HepG2 (cell line): ENCODE measurements around the gene FKBP8. TPM values are rescaled to one million over a fixed set of nuclear protein-coding genes. Genes with fewer than 3 reads are reported as not detected.

Experiments used
- ARID4A ChIP-seq: sonication (generic); formaldehyde crosslinking; IDR thresholded peaks from 2 replicates; pipeline ENCODE4 v1.5.0; 2020; ENCODE audit warnings: mild to moderate bottlenecking, missing genetic modification reagents, borderline replicate concordance
- CREB3 ChIP-seq: sonication (generic); formaldehyde crosslinking; IDR thresholded peaks from 2 replicates; pipeline ENCODE4 v1.5.0; 2020; ENCODE audit warnings: missing genetic modification reagents
- MAF1 ChIP-seq: sonication (generic); formaldehyde crosslinking; IDR thresholded peaks from 2 replicates; pipeline ENCODE4 v1.5.0; 2020; ENCODE audit warnings: missing genetic modification reagents, borderline replicate concordance
- MATR3 ChIP-seq: sonication (generic); formaldehyde crosslinking; IDR thresholded peaks from 2 replicates; pipeline ENCODE4 v1.4.0; 2020; ENCODE audit warnings: missing genetic modification reagents
- ONECUT2 ChIP-seq: sonication (generic); formaldehyde crosslinking; IDR thresholded peaks from 2 replicates; pipeline ENCODE4 v1.4.0; 2020; ENCODE audit warnings: missing genetic modification reagents
- REST ChIP-seq, 2 experiments: IDR thresholded peaks; 2 replicates each; pipeline ENCODE4 v1.6.1; 2011 to 2012; ENCODE audit warnings: low read length in 2 of 2, borderline replicate concordance in 1 of 2, low read depth in 1 of 2, mild to moderate bottlenecking in 1 of 2, moderate library complexity in 1 of 2
- SNAI1 ChIP-seq: sonication (generic); formaldehyde crosslinking; IDR thresholded peaks from 2 replicates; pipeline ENCODE4 v1.5.0; 2020; ENCODE audit warnings: mild to moderate bottlenecking, missing genetic modification reagents, borderline replicate concordance
- SRF ChIP-seq: IDR thresholded peaks from 2 replicates; pipeline ENCODE4 v1.6.1; 2011; ENCODE audit warnings: mild to moderate bottlenecking, low read depth, low read length, moderate library complexity
- TEAD2 ChIP-seq: sonication (generic); formaldehyde crosslinking; IDR thresholded peaks from 2 replicates; pipeline ENCODE4 v1.9.0; 2021; ENCODE audit warnings: missing genetic modification reagents
- TSC22D2 ChIP-seq: sonication (generic); formaldehyde crosslinking; IDR thresholded peaks from 2 replicates; pipeline ENCODE4 v1.5.1; 2020; ENCODE audit warnings: missing genetic modification reagents, mild to moderate bottlenecking, borderline replicate concordance
- ZBTB25 ChIP-seq: IDR thresholded peaks from 2 replicates; pipeline ENCODE4 v1.6.1; 2018; ENCODE audit warnings: missing genetic modification reagents
- ZNF3 ChIP-seq: IDR thresholded peaks from 2 replicates; pipeline ENCODE4 v1.7.0; 2017; ENCODE audit warnings: inconsistent platforms
- ZNF317 ChIP-seq: sonication (generic); formaldehyde crosslinking; IDR thresholded peaks from 2 replicates; pipeline ENCODE4 v1.5.0; 2020; ENCODE audit warnings: mild to moderate bottlenecking, missing genetic modification reagents
- ZNF333 ChIP-seq: sonication (generic); formaldehyde crosslinking; IDR thresholded peaks from 2 replicates; pipeline ENCODE4 v1.4.0; 2020; ENCODE audit warnings: mild to moderate bottlenecking, missing genetic modification reagents, borderline replicate concordance
- polyA plus RNA-seq, 8 experiments: library from polyadenylated mRNA; depleted of rRNA in 3 of 8; stranded (reverse) in 7 of 8; unstranded in 1 of 8; fragments of >200 nt; fragmentation: Illumina TruSeq in 4 of 8; extraction: Trizol in 4 of 8; gene quantifications; 2 replicates each; pipeline versions ENCODE4 v1.2.1 to v1.2.3, GENCODE V29; 2011 to 2016; ENCODE audit warnings: low read depth in 4 of 8, missing spikeins in 1 of 8, mixed read lengths in 1 of 8; ENCODE audit not compliant: insufficient read depth in 1 of 8
- total RNA-seq, 5 experiments: library from RNA; depleted of rRNA; stranded (reverse); fragments of >200 nt; fragmentation: Illumina TruSeq; extraction: Trizol; gene quantifications; 2 replicates each; pipeline ENCODE4 v1.2.3, GENCODE V29; 2016; ENCODE audit warnings: low read depth in 1 of 5
- TF ChIP-seq, protein P1 (sequence below): IDR thresholded peaks from 2 replicates; pipeline ENCODE4 v1.6.1; 2012; ENCODE audit warnings: low read depth, low read length, improper control_type of control experiment

The FKBP8 gene
- total and polyA plus RNA-seq, 2 of the 13 experiments (the other 11 are each of a cell fraction or from before 2014, with no cell fraction given): 81.7 to 93.9 TPM

- no peak for TF ChIP-seq TSC22D2 (CRISPR knock-in tag)
- TF ChIP-seq MATR3: no peak
- TF ChIP-seq ZNF317: no peak
- TF ChIP-seq TEAD2 (CRISPR knock-in tag): no peak
- TF ChIP-seq ONECUT2 (CRISPR knock-in tag): no peak
- no peak for TF ChIP-seq REST (IDR thresholded peaks at IDR 0.05; ENCODE audit: borderline replicate concordance in 1 of 2, low read depth in 1 of 2, low read length in 2 of 2)
- TF ChIP-seq SRF: peak; percentile 65; the same call in 1 of the 2 replicates
- TF ChIP-seq ZNF3 (CRISPR knock-in tag): no peak
- TF ChIP-seq, protein P1, sequence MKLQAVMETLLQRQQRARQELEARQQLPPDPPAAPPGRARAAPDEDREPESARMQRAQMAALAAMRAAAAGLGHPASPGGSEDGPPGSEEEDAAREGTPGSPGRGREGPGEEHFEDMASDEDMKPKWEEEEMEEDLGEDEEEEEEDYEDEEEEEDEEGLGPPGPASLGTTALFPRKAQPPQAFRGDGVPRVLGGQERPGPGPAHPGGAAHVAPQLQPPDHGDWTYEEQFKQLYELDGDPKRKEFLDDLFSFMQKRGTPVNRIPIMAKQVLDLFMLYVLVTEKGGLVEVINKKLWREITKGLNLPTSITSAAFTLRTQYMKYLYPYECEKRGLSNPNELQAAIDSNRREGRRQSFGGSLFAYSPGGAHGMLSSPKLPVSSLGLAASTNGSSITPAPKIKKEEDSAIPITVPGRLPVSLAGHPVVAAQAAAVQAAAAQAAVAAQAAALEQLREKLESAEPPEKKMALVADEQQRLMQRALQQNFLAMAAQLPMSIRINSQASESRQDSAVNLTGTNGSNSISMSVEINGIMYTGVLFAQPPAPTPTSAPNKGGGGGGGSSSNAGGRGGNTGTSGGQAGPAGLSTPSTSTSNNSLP: 0 out of 2 replicates have a peak, but pooled peaks have one; percentile 3
- no peak for TF ChIP-seq CREB3
- TF ChIP-seq MAF1: no peak
- TF ChIP-seq SNAI1 (CRISPR knock-in tag): no peak
- no peak for TF ChIP-seq ZNF333 (CRISPR knock-in tag)
- TF ChIP-seq ARID4A (CRISPR knock-in tag): peak; percentile 54; the same call in 1 of the 2 replicates
- no peak for TF ChIP-seq ZBTB25 (CRISPR knock-in tag)
Measured at GRCh38 chr19:18522124-18522861, 21.1 kb downstream of the FKBP8 start (continued).
